Measurements from ENCODE around the gene P4HA1. TPM values are rescaled to one million over a fixed set of nuclear protein-coding genes. Genes with fewer than 3 reads are reported as not detected.

The P4HA1 gene
- total and polyA plus RNA-seq, 12 donors = 17.3 to 67.3 (median 49.2) TPM

DNA sequence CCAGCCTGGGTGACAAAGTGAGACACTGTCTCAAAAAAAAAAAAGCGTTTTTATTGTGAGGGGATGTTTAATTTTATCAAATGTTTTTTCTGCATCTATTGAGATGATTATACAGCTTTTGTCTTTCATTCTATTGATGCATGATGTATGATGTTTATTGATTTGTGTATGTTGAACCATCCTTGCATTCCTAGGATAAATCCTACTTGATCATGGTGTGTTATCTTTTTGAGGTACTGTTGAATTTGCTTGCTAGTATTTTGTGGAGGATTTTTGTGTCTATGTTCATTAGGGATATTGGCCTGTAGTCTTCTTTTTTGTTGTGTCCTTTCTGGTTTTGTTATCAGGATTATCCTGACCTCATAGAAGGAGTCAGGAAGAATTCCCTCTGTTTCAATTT lies 119.8 kb downstream of the P4HA1 start:
- Histone ChIP-seq H3K27me3 (no peaks in the 10 kb centered on the region), H3K4me1 (no peaks in the 10 kb centered on the region), H3K36me3 (no peaks in the 10 kb centered on the region), H3K27ac (no peak overlapping the region), H3K9me3 (peaks cover 0 to 64% (median 34%) of the 10 kb centered on the region in 11 donors), H3K4me3 (no peak overlapping the region)
- DNase-seq (no peak), ATAC-seq (no peak)
- no peak for TF ChIP-seq CTCF (IDR thresholded peaks at IDR 0.05)
- intact Hi-C loops (cut with DNase I) = no loop called here
- 91 to 95% methylated on average over 1 of the region's 1 CpG for WGBS, 2 donors

Other genes with a start within 250 kb of the P4HA1 start
- gene OIT3, start 203.1 kb downstream of the P4HA1 start, total RNA-seq = 1 to 10 TPM in 1 of 10 donors, under 1 TPM in 5, not detected in 4; 0.09 to 1.6 (median 0.34) TPM
- under 1 TPM in 1 of 2 donors, not detected in 1; 0.06 TPM for gene OIT3, start 203.1 kb downstream of the P4HA1 start, polyA plus RNA-seq
- gene PLA2G12B, start 142.1 kb downstream of the P4HA1 start, total RNA-seq = under 1 TPM in 3 of 10 donors, not detected in 7; 0.52 to 0.92 (median 0.52) TPM
- gene PLA2G12B, start 142.1 kb downstream of the P4HA1 start, polyA plus RNA-seq = under 1 TPM; 0.06 to 0.29 TPM
- gene NUDT13, start 13.6 kb upstream of the P4HA1 start, total RNA-seq = 1 to 10 TPM; 1.8 to 5.2 (median 4.0) TPM
- gene NUDT13, start 13.6 kb upstream of the P4HA1 start, polyA plus RNA-seq = 10 to 100 TPM in 1 of 2 donors, 1 to 10 TPM in 1; 1.4 to 11.0 TPM
- gene ECD, start 71.1 kb upstream of the P4HA1 start, total RNA-seq = 10 to 100 TPM; 14.0 to 22.9 (median 19.0) TPM
- 1 to 10 TPM; 5.8 to 7.0 TPM for gene ECD, start 71.1 kb upstream of the P4HA1 start, polyA plus RNA-seq
- gene FAM149B1, start 71.3 kb upstream of the P4HA1 start, total RNA-seq = 10 to 100 TPM; 12.2 to 19.7 (median 16.7) TPM
- gene FAM149B1, start 71.3 kb upstream of the P4HA1 start, polyA plus RNA-seq = 10 to 100 TPM in 1 of 2 donors, 1 to 10 TPM in 1; 8.0 to 27.0 TPM
- 10 to 100 TPM in 1 of 10 donors, 1 to 10 TPM in 9; 5.6 to 11.2 (median 7.5) TPM for gene DNAJC9, start 150.4 kb upstream of the P4HA1 start, total RNA-seq
- gene DNAJC9, start 150.4 kb upstream of the P4HA1 start, polyA plus RNA-seq = 1 to 10 TPM; 6.8 to 9.9 TPM
- 100 to 1,000 TPM in 9 of 10 donors, 10 to 100 TPM in 1; 95.5 to 115 (median 106) TPM for gene MRPS16, start 155.8 kb upstream of the P4HA1 start, total RNA-seq
- 10 to 100 TPM; 65.4 to 88.5 TPM for gene MRPS16, start 155.8 kb upstream of the P4HA1 start, polyA plus RNA-seq

Data from heart right ventricle (tissue), 16 donors.